Measurements from ENCODE around the gene AASDH. TPM values are rescaled to one million over a fixed set of nuclear protein-coding genes. Genes with fewer than 3 reads are reported as not detected.

AASDH gene
- total RNA-seq, 1 experiment from 2014 or later, result 3.8 TPM

GRCh38 chr4:56405016-56405415 lies 17.7 kb upstream of the AASDH start:
- Histone ChIP-seq H3K27ac (ENCODE audit: low read depth, low read length, poor library complexity, severe bottlenecking) (no peak overlapping the region), H3K27me3 (replicated peaks; ENCODE audit: insufficient read depth, low read depth, low read length, poor library complexity) (no peaks in the 10 kb centered on the region), H3K4me1 (ENCODE audit: insufficient read depth, low read length, poor library complexity, severe bottlenecking) (no peaks in the 10 kb centered on the region), H3K36me3 (ENCODE audit: insufficient read depth, low read length, poor library complexity, severe bottlenecking) (peaks cover 12% of the 10 kb centered on the region), H3K4me3 (ENCODE audit: low read depth, low read length, poor library complexity, severe bottlenecking) (no peak overlapping the region), H3K9me3 (ENCODE audit: low read depth, low read length, poor library complexity, severe bottlenecking) (no peaks in the 10 kb centered on the region)
- DNase-seq (ENCODE audit: low spot score), result no peak
- ChIA-PET CTCF (no interaction called here), POLR2A (ENCODE audit: low non-redundant PET) (no interaction called here)
- intact Hi-C loops (cut with micrococcal nuclease; ENCODE audit: unreplicated experiment), result no loop called here
- no TSS peak for BruUV-seq (replicated peaks)
- TF ChIP-seq, protein P1, sequence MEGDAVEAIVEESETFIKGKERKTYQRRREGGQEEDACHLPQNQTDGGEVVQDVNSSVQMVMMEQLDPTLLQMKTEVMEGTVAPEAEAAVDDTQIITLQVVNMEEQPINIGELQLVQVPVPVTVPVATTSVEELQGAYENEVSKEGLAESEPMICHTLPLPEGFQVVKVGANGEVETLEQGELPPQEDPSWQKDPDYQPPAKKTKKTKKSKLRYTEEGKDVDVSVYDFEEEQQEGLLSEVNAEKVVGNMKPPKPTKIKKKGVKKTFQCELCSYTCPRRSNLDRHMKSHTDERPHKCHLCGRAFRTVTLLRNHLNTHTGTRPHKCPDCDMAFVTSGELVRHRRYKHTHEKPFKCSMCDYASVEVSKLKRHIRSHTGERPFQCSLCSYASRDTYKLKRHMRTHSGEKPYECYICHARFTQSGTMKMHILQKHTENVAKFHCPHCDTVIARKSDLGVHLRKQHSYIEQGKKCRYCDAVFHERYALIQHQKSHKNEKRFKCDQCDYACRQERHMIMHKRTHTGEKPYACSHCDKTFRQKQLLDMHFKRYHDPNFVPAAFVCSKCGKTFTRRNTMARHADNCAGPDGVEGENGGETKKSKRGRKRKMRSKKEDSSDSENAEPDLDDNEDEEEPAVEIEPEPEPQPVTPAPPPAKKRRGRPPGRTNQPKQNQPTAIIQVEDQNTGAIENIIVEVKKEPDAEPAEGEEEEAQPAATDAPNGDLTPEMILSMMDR (conservative IDR thresholded peaks at IDR 0.05; ENCODE audit: low read depth, low read length), result no peak
- no peak for TF ChIP-seq EZH2 (IDR thresholded peaks at IDR 0.05; ENCODE audit: borderline replicate concordance, low read depth, low read length, poor library complexity, severe bottlenecking)

DNA sequence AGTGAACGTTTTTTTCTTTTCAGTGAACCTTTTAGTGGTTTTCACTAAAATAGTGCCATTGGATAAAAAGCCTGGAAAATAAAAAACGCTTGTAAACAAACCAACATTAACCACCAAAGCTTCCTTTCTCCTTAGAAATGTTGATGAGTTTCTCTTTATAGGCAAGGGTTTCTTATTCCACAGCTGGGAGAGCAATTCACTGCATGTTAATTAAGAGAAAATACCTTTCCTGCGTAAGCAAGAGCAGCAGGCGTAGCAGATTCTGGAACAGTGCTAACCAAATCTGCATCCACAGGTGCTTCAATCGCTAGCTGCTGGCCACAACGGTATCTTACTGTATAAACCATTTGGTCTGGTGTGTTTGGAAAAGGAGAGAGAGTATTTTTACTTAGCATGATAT lies 13.3 kb upstream of the AASDH start:
- no peaks in the 10 kb centered on the region for H3K9me3 ChIP-seq (ENCODE audit: low read depth, low read length, poor library complexity, severe bottlenecking)
- H3K27me3 ChIP-seq (replicated peaks; ENCODE audit: insufficient read depth, low read depth, low read length, poor library complexity), result no peaks in the 10 kb centered on the region
- intact Hi-C loops (cut with micrococcal nuclease; ENCODE audit: unreplicated experiment), result no loop called here
- BruUV-seq (replicated peaks), result no TSS peak
- H3K36me3 ChIP-seq (ENCODE audit: insufficient read depth, low read length, poor library complexity, severe bottlenecking), result peaks cover 17% of the 10 kb centered on the region
- no peak overlapping the region for H3K4me3 ChIP-seq (ENCODE audit: low read depth, low read length, poor library complexity, severe bottlenecking)
- POLR2A ChIA-PET (ENCODE audit: low non-redundant PET), result no interaction called here
- DNase-seq (ENCODE audit: low spot score), result no peak
- H3K4me1 ChIP-seq (ENCODE audit: insufficient read depth, low read length, poor library complexity, severe bottlenecking), result no peaks in the 10 kb centered on the region
- CTCF ChIA-PET, result no interaction called here
- TF ChIP-seq, protein P1 (conservative IDR thresholded peaks at IDR 0.05; ENCODE audit: low read depth, low read length), result no peak
- no peak for TF ChIP-seq EZH2 (IDR thresholded peaks at IDR 0.05; ENCODE audit: borderline replicate concordance, low read depth, low read length, poor library complexity, severe bottlenecking)
- H3K27ac ChIP-seq (ENCODE audit: low read depth, low read length, poor library complexity, severe bottlenecking), result no peak overlapping the region

DNA sequence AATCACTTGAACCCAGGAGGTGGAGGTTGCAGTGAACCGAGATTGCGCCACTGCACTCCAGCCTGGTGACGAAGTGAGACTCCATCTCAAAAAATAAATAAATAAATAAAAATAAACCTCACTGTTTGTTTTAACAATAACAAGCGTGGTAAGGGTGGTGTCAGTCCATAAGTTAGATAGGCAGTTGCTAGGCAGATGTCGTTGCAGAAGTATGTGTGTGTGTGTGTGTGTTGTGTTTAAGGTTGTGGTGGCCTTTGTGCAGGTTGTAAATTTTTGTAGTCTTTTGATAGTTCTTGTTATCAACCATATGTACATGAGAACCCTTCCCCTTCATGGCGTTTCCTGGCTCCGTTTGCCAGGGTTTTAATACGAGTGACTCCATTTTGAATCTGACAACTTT lies 4.0 kb upstream of the AASDH start:
- BruUV-seq (replicated peaks), result no TSS peak
- no peak for TF ChIP-seq EZH2 (IDR thresholded peaks at IDR 0.05; ENCODE audit: borderline replicate concordance, low read depth, low read length, poor library complexity, severe bottlenecking)
- TF ChIP-seq, protein P1 (conservative IDR thresholded peaks at IDR 0.05; ENCODE audit: low read depth, low read length), result no peak
- Histone ChIP-seq H3K36me3 (ENCODE audit: insufficient read depth, low read length, poor library complexity, severe bottlenecking) (peaks cover 5% of the 10 kb centered on the region), H3K9me3 (ENCODE audit: low read depth, low read length, poor library complexity, severe bottlenecking) (no peaks in the 10 kb centered on the region), H3K27me3 (replicated peaks; ENCODE audit: insufficient read depth, low read depth, low read length, poor library complexity) (no peaks in the 10 kb centered on the region), H3K4me3 (ENCODE audit: low read depth, low read length, poor library complexity, severe bottlenecking) (no peak overlapping the region), H3K27ac (ENCODE audit: low read depth, low read length, poor library complexity, severe bottlenecking) (no peak overlapping the region), H3K4me1 (ENCODE audit: insufficient read depth, low read length, poor library complexity, severe bottlenecking) (no peaks in the 10 kb centered on the region)
- no peak for DNase-seq (ENCODE audit: low spot score)
- intact Hi-C loops (cut with micrococcal nuclease; ENCODE audit: unreplicated experiment), result no loop called here
- POLR2A ChIA-PET (ENCODE audit: low non-redundant PET), result no interaction called here
- CTCF ChIA-PET, result no interaction called here
